Measurements from ENCODE around the gene NDNF.

The NDNF gene

DNA sequence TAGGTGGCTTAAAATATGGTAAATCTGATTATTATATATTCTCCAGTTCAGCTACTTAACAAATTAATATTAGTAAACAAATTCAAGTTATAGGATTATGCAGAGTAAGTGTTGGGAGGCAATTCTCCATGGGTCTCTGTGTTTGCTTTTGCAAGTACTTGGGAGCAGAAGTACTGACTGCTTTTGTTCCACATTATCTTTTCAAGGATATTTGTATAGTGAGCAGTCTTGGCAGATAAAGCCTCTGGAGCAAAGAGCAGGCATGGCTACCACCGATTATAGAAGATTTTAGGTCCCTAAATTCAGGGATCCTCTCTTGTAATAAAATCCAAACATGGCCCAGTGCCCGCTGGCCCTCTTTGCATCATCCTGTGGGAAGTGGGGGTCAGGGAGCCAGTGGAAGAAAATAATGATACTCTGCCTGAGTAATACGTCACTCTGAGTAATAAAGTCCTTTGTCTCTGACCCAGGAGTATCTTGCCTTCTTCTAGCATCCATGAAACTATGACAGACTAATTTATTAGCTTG lies 23.2 kb downstream of the NDNF start:
- Histone ChIP-seq H3K4me3 (ENCODE audit: low read length) (no peak overlapping the region), H3K4me1 (ENCODE audit: low read length) (no peaks in the 10 kb centered on the region), H2AFZ (ENCODE audit: low read depth, low read length) (no peak overlapping the region), H3K27ac (ENCODE audit: low read length) (no peak overlapping the region), H3K9ac (ENCODE audit: low read length) (no peak overlapping the region), H3K4me2 (ENCODE audit: low read length) (no peak overlapping the region), H3K79me2 (ENCODE audit: low read length) (no peaks in the 10 kb centered on the region), H3K9me3 (ENCODE audit: insufficient read depth, low read length) (no peaks in the 10 kb centered on the region), H3K27me3 (ENCODE audit: low read depth, low read length) (0 out of 2 replicates have a peak, but pooled peaks cover 5% of the 10 kb centered on the region), H3K36me3 (replicated peaks; ENCODE audit: low read depth, low read length) (no peaks in the 10 kb centered on the region), H4K20me1 (ENCODE audit: insufficient read depth, low read length) (no peaks in the 10 kb centered on the region)
- no peak for TF ChIP-seq EZH2phosphoT487 (IDR thresholded peaks at IDR 0.05; ENCODE audit: low read depth)

DNA sequence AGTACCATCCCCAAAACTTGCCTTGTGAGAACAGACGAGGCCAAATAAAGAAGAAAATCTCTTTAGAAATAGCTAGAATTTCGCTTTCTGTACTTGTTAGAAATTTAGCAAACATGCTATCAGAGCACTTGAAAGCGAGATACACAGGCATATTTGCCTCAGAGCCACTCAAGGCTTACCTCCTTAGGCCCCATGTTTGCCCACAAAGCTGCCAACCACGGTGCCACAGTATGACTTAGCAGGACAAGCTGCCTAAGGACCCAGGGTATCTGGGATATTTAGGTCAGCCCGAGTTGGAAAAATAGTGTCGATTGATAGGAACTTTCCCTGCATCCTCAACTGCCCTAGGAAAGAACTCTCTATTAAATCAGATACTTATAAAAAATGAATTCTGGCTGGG lies 24.2 kb downstream of the NDNF start:
- no peaks in the 10 kb centered on the region for H3K9me3 ChIP-seq (ENCODE audit: insufficient read depth, low read length)

DNA sequence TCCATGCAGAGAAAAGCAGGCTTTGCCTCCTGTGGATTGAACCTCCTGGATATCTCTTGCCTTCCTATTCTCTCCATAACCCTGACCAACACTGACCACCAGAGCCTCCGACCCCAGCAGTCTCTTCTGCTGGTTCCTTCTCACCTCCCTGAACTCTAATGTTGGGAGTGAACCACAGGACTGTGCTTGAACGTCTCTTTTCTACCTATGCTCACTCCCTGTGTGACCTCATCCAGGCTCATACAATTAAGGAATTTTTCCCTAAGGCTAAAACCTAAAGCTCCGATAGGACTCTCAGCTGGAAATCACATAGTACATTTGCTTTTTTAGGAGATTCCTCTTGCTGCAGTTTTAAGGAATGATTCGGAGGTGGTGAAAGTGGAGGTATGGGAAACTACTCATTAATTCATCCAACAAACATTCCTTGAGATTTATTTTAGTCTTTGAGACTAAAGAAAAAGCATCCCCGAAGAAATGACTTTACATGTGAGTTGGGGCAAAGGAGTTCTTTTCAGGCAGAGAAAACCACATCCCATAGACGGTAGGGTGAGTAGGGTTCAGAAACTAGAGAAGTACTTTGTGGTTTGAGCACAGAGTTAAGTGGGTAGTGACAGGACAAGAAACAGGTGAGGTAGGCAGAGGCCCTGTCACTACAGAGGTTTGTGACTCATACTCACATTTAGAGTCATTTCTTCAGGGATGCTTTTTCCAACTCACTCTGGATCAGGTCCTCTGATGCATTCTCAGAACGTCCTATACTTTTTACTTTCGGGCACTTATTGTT lies 30.8 kb downstream of the NDNF start:
- H3K4me2 ChIP-seq (ENCODE audit: low read length), result no peak overlapping the region
- no peaks in the 10 kb centered on the region for H3K9me3 ChIP-seq (ENCODE audit: insufficient read depth, low read length)
- H3K79me2 ChIP-seq (ENCODE audit: low read length), result no peaks in the 10 kb centered on the region
- TF ChIP-seq, protein P1, sequence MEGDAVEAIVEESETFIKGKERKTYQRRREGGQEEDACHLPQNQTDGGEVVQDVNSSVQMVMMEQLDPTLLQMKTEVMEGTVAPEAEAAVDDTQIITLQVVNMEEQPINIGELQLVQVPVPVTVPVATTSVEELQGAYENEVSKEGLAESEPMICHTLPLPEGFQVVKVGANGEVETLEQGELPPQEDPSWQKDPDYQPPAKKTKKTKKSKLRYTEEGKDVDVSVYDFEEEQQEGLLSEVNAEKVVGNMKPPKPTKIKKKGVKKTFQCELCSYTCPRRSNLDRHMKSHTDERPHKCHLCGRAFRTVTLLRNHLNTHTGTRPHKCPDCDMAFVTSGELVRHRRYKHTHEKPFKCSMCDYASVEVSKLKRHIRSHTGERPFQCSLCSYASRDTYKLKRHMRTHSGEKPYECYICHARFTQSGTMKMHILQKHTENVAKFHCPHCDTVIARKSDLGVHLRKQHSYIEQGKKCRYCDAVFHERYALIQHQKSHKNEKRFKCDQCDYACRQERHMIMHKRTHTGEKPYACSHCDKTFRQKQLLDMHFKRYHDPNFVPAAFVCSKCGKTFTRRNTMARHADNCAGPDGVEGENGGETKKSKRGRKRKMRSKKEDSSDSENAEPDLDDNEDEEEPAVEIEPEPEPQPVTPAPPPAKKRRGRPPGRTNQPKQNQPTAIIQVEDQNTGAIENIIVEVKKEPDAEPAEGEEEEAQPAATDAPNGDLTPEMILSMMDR (IDR thresholded peaks at IDR 0.05; ENCODE audit: low read depth, low read length), result no peak
- no peak for TF ChIP-seq EZH2phosphoT487 (IDR thresholded peaks at IDR 0.05; ENCODE audit: low read depth)
- no peak overlapping the region for H3K27ac ChIP-seq (ENCODE audit: low read length)
- no peaks in the 10 kb centered on the region for H3K27me3 ChIP-seq (ENCODE audit: low read depth, low read length)
- no peak overlapping the region for H2AFZ ChIP-seq (ENCODE audit: low read depth, low read length)
- H3K4me1 ChIP-seq (ENCODE audit: low read length), result no peaks in the 10 kb centered on the region
- H4K20me1 ChIP-seq (ENCODE audit: insufficient read depth, low read length), result no peaks in the 10 kb centered on the region
- H3K9ac ChIP-seq (ENCODE audit: low read length), result no peak overlapping the region
- H3K36me3 ChIP-seq (replicated peaks; ENCODE audit: low read depth, low read length), result no peaks in the 10 kb centered on the region
- no peak overlapping the region for H3K4me3 ChIP-seq (ENCODE audit: low read length)

More for the DNA sequence above, 24.2 kb downstream of the NDNF start:
- Histone ChIP-seq H3K4me2 (ENCODE audit: low read length) (no peak overlapping the region), H2AFZ (ENCODE audit: low read depth, low read length) (no peak overlapping the region), H3K27me3 (ENCODE audit: low read depth, low read length) (0 out of 2 replicates have a peak, but pooled peaks cover 5% of the 10 kb centered on the region), H4K20me1 (ENCODE audit: insufficient read depth, low read length) (no peaks in the 10 kb centered on the region), H3K36me3 (replicated peaks; ENCODE audit: low read depth, low read length) (no peaks in the 10 kb centered on the region), H3K79me2 (ENCODE audit: low read length) (no peaks in the 10 kb centered on the region), H3K9ac (ENCODE audit: low read length) (no peak overlapping the region), H3K4me3 (ENCODE audit: low read length) (no peak overlapping the region), H3K27ac (ENCODE audit: low read length) (no peak overlapping the region), H3K4me1 (ENCODE audit: low read length) (no peaks in the 10 kb centered on the region)
- TF ChIP-seq, protein P1 (IDR thresholded peaks at IDR 0.05; ENCODE audit: low read depth, low read length), result no peak
- no peak for TF ChIP-seq EZH2phosphoT487 (IDR thresholded peaks at IDR 0.05; ENCODE audit: low read depth)

DNA sequence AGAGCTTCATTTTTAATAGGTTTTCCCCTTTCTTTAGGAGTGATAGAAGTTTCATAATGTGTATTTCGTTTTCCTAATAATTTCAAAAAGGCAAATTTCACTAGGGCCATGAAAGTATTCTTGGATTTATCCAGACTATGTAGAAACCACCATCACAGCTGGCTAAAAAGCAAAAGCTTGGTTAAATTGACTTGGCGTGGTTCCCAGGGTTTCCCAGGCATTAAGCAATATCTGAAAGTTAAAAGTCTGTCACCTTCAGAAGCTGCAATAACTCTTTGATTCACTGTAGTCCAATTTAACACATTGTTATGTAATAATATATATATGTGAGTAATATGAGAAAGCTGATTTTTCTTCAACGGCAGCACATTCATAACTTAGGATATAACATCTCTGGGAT lies 38.3 kb downstream of the NDNF start:
- no peaks in the 10 kb centered on the region for H3K9me3 ChIP-seq (ENCODE audit: insufficient read depth, low read length)
- H3K27me3 ChIP-seq (ENCODE audit: low read depth, low read length), result no peaks in the 10 kb centered on the region; the same call in 1 of the 2 replicates
- no peak overlapping the region for H3K4me2 ChIP-seq (ENCODE audit: low read length)
- H3K36me3 ChIP-seq (replicated peaks; ENCODE audit: low read depth, low read length), result no peaks in the 10 kb centered on the region
- H3K9ac ChIP-seq (ENCODE audit: low read length), result no peak overlapping the region
- no peaks in the 10 kb centered on the region for H3K79me2 ChIP-seq (ENCODE audit: low read length)
- no peak overlapping the region for H2AFZ ChIP-seq (ENCODE audit: low read depth, low read length)
- H3K27ac ChIP-seq (ENCODE audit: low read length), result no peak overlapping the region
- H3K4me3 ChIP-seq (ENCODE audit: low read length), result no peak overlapping the region
- TF ChIP-seq, protein P1 (IDR thresholded peaks at IDR 0.05; ENCODE audit: low read depth, low read length), result no peak
- TF ChIP-seq EZH2phosphoT487 (IDR thresholded peaks at IDR 0.05; ENCODE audit: low read depth), result no peak
- no peaks in the 10 kb centered on the region for H4K20me1 ChIP-seq (ENCODE audit: insufficient read depth, low read length)
- H3K4me1 ChIP-seq (ENCODE audit: low read length), result no peaks in the 10 kb centered on the region
